HG02763 (cell line): ENCODE results near the gene PRKCZ.

Experiments used
- ATAC-seq: cut with Tn5 transposase; IDR thresholded peaks from one replicate; pipeline ENCODE4 v1.9.1; 2021; ENCODE audit warnings: mild to moderate bottlenecking, moderate library complexity; ENCODE audit not compliant: unreplicated experiment

The PRKCZ gene

DNA sequence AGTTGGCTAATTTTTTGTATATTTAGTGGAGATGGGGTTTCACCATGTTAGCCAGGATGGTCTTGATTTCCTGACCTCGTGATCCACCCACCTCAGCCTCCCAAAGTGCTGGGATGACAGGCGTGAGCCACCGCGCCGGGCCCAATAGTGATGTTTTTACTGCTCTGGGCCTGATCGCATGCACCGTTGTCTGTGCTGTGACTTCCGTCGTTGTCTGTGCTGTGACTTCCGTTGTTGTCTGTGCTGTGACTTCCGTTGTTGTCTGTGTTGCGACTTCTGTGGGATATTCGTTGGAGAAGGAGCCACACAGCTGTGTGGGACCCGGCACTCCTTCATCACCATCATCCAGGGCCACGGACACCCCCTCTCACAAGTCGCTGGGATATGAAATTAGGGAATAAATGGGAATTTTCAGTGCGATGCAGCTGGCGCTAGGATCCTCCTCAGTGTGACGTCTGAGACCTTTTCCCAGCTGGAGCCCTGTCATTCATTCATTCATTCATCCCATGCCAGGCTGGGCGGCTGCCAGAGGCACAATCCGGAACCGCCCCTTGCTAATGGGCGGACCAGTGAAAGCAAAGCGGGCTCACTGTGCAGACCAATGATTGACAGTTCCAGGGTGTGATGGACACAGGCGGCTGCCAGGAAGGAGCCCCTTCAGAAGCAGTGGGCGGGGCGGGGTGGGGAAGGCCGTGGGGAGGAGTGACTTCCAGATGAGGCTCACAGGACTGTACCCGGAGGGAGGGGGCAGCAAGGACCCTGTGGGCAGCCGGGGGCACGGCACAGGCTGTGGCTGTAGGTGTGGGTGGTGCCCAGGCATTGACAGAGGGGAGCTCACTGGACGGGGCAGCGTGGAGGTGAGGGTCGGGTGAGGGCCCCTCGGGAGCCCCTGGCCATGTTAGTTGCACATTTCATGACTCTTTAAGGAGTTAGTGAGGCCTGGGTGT, 48.9 kb downstream of the PRKCZ start:
- ATAC-seq, result no peak

DNA sequence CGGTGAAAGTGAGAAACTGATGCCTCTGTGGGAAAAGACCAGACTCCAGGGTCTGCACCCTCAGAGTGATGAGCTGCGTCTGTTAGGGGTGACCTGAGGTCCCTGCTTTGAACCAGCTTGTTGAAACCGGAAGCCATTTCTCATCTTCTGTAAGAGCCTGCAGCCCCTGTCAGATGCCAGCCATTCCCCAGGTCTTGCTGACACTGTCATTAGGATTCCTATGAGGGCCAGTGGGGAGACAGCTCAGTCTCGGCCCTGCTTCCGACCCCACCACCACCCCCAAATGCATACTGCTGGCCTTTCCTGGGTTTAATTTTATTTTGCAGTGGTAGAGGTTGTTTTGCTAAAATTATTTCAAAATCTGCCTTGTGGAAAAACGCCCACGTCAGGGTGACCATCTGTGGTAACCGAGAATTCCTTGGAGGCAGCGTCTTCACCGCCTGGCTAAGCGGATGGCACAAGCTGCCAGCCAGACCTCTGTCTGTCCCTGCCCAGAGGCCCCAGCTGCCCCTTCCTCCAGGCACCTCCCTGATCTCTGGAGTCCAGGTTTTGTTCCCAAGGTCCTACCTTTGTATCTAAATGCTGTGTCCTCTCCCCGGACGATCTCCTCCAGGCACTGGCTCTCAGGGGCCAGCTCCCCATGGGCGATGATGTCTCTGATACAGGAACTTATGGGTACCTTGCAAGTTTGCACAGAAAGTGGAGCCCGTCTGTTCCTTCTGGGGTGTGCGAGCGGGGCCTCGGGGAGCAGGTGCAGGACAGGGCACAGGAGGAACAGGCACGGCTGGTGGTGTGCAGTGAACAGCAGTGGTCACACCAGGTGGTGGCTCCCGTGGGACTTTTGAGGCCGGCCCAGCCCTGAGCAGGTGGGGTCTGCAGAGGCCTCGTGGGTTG, 49.9 kb downstream of the PRKCZ start:
- no peak for ATAC-seq

DNA sequence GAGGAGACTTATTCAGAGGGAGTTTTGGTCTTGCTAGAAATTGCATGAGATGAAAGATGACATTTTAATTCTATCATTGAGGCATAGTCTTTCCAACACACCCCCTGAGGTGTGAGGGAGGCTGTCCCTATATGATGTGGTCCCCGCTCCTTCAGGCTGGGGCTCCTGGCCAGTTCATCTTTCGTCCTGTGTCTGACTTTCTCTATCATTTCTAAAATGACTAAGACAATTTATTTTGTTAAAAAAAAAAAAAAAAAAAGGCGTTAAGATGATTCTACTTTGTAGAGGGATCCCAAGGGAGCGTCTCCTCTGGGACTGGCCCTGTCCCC, 50.5 kb downstream of the PRKCZ start:
- no peak for ATAC-seq

DNA sequence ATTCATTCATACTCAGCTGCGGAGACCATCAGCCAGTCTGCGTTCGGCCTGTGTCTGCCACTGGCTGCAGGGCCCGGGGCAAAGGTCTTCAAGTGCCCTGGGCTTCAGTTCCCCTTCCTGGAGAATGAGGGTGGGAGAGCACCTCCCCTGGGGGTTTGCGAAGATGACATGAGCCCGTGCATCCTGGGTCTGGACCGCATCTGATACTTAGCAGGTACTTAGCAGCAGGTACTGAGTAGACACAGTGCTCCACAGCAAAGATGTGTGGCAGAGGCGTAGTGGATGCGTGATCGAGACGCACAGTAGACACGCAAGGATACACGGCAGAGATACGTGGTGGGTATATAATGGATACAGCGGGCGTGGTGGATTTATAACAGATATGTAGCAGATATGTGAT, 51.3 kb downstream of the PRKCZ start:
- ATAC-seq, result no peak

DNA sequence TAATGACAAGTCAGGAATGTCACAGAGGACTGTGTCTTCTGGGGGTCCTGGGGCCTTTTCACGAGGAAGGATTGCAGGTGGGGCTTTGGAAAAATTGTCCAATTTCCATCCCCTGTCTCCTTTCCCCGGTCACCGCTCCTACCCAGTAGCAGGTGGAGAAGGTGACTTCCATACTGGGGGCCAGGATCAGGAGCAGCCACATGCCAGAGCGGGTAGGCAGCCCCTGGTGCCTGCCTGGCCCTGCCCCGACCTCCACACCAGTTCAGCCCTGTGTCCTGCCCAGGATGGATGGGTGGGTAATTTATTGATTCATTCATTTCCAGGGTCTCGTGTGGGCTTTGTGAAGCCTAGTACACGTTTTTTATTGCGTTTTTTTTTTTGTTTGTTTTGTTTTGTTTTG, 51.7 kb downstream of the PRKCZ start:
- ATAC-seq, result no peak

DNA sequence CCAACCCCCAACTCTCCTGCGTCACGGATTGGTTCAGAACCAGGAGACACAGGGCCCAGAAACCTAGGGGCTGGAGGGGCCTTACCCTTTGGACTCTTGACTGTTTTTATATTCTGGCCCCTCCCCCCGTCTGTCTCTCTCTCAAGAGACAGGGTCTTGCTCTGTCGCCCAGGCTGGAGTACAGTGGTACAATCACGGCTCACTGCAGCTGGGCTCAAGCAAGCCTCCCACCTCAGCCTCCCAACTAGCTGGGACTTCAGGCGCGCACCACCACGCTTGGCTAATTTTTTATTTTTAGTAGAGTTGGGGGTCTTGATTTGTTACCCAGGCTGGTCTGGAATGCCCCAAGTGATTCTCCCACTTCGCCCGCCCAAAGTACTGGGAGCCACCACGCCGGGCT, 52.5 kb downstream of the PRKCZ start:
- ATAC-seq, result no peak

DNA sequence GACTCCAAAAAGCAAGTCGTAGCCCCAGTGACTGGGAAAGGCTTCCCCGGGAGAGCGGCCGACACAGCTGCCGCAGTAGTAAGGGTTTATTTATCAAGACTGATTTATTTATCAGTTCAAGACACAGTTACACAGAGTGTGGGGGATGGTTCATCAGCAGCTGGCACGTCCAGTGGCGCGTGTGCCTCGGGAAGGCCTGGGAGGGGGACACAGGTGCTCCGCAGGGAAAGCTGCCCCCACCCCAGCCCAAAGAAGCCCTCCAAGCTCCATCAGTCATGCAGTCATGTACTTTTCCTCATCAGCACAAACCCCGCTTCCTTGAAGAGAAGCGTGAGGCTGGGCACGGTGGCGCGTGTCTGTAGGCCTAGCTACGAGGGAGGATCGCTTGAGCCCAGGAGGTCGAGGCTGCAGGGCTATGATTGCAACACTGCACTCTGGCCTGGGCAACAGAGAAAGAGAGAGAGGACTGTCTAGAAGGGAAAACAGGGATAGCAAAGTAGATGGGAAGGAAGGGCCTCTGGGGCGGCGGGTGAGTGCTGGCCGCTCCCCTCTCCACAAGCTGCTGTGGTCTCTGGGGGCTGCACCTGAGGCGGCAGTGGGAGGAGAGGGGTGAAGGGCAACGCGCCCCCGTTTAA, 53.2 kb downstream of the PRKCZ start:
- no peak for ATAC-seq

DNA sequence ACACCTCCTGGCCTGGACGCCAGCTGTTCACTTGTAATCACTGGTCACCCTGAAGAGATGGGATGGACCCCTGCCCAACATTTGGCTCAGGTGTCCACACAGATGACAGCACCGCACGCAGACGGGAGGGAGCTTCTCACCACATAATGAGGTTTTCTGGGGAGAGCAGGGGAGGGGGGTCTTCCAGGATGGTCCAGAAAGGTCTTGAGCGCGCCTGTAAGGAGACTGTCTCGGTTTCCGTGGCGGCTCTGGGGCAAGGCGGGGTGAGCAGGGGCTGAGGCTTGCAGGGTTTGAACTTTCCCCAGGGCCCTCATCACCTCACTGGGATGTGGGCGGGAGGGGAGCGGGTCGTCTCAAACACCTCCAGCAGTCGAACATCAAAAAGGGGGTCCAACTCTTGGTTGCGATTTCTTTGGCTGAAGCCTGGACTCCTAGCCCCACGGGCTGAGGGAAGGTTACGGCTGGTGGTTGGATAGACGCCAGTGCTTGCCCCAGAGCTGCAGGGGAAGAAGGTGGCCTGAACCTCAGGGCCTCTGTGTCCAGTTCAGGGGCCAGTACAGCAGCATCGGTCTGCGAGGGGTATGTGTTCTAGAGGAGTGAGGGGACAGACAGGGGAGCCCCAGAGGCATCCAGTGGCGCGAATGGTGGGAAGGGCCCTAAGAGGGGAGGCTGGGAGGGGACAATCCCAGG, 53.8 kb downstream of the PRKCZ start:
- ATAC-seq, result no peak

DNA sequence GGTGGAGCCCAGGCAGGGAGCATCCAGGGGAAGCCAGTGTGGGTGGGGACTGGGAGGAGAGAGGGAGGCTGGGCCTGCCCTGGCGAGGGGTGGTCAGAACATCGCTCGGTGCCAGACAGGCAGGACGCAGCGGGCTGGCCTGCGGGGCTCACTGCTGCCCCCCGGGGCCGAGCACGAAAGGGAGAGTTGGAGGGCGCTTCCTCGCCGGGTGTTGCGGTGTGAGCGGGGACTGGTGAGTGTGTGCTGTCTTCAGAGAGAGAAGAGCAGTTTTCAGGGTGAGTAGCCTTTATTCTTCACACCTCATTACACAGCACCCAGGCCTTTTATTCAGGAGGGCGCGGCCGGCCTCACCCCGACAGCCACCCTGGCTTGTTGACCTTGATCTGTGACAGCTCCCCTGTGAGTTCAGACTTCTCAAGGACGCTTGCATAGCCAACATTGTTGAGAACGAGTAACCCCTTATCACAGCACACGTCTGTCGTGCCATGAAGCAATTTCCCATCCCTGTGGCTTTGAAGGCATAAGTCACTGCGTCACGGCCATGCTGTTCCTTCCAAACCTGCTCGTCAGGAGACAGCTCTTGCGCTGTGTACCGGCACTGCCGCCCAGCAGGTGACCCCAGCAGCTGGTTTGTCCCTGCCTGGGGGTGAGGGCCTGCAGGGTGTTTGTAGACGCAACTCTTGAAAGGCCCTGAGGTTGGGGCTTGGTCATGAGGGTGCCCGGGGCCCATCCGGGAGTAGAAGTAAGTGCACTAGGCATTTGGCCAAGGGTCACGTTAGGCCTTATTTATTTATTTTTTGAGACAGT, 54.6 kb downstream of the PRKCZ start:
- ATAC-seq, result no peak

DNA sequence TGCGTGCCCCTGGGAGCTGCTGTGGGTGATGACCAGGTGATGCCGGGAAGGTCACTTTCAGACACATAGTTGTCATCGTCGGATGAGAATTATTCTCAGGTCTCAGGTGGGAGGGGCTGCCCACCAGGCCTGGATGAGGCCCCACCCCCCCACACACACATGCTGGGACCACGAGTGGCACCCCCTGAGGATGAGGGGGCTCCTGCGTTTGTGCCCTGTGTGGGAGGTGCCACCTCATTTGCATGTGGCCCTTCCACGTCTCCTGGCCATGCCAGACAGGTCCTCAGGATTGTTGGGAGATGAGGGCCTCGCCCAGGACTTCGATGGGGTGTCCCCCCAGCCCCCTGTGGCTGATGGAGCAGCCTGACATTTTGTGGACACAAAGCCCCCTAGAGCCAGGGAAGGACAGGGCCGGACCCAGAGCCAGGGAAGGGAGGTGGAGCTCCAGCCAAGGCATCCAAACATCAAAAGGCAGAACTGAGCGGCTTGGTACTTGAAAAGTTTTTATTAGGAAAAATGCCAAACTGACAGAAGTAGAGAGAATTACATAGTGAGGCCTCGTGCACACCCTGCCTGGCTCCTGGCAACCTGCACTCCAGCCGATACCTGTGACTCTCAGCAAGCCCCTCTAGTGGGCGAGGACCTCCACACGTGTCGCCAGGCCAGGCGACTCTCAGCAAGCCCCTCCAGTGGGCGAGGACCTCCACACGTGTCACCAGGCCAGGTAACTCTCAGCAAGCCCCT, 55.7 kb downstream of the PRKCZ start:
- ATAC-seq, result no peak

DNA sequence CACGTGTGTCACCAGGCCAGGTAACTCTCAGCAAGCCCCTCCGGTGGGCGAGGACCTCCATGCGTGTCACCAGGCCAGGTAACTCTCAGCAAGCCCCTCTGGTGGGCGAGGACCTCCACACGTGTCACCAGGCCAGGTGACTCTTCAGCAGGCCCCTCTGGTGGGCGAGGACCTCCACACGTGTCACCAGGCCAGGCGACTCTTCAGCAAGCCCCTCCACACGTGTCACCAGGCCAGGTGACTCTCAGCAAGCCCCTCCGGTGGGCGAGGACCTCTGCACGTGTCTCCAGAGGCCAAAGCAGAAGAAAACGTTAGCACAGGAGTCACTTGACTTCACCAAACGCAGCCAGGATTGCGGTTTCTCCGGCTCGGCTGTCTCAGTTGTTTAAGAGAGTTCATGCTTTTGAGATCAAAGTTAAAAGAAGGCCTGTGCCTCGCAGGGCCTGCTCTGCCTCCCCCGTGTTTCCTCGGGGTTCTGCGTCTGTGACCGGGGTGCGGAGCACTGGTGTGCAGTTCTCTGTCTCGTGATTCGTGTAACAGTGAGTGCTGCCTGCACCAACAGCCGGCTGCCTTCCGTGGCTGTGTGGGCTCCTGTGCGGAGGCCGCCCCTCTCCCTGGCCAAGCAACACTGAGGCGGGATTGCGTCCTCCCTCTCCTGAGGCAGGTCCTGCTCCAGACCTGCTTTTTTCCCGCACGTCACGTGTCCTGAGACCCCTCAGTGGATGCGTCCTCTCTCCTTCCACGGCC, 56.6 kb downstream of the PRKCZ start:
- no peak for ATAC-seq

DNA sequence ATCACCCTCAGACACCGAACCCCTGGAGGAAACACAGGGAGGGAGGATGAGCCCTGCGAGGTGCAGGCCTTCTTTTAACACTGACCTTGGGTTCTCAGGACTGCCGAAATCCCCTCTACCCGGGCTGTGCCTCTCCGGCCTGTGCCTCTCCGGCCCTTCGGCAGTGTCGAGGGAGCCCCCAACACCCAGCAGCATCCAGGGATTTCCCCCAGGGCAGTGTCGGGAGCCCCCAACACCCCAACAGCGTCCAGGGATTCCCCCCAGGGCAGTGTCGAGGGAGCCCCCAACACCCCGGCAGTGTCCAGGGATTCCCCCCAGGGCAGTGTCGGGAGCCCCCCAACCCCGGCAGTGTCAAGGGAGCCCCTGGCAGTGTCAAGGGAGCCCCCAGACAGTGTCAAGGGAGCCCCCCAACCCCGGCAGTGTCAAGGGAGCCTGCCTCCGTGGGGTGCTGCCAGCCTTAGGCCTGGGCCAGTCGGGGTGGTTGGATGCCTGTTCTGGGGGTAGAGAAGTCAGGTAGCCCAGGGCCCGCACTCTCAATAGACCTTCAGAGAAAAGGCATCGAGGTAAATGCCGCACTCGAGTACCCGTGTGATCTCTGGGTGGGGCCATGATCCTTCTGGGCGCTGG, 57.5 kb downstream of the PRKCZ start:
- no peak for ATAC-seq

DNA sequence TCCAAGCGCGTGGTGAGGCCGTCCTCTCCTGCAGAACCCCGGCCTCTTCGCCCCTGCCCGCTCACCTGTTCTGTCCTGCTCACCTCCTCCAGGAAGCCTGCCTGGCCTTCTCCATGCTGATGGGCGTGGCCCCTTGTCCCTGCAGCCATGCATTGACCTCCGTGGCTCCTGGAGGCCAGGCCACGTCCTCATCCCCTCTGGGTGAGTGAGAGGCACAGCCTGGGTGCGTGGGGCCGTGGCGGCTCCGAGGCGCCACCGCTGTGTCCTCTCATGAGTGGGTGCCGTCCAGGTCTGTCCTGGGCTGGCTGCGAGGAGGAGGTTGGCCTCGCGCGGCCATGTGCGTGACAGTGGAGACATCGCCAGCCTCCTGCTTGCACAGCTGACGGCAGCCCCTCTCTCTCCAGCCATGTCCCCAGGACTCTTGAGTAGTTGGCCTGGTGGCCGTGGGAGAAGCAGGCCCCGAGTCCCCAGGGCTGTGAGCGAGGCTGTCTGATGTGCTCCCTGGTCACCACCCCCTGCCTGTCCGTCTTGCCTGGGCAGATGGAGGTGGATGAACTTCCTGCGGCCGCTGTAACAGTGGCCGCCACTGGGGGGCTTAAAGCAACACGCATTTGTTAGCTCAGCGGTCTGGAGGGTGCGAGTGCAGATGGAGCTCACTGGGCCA, 58.1 kb downstream of the PRKCZ start:
- no peak for ATAC-seq

DNA sequence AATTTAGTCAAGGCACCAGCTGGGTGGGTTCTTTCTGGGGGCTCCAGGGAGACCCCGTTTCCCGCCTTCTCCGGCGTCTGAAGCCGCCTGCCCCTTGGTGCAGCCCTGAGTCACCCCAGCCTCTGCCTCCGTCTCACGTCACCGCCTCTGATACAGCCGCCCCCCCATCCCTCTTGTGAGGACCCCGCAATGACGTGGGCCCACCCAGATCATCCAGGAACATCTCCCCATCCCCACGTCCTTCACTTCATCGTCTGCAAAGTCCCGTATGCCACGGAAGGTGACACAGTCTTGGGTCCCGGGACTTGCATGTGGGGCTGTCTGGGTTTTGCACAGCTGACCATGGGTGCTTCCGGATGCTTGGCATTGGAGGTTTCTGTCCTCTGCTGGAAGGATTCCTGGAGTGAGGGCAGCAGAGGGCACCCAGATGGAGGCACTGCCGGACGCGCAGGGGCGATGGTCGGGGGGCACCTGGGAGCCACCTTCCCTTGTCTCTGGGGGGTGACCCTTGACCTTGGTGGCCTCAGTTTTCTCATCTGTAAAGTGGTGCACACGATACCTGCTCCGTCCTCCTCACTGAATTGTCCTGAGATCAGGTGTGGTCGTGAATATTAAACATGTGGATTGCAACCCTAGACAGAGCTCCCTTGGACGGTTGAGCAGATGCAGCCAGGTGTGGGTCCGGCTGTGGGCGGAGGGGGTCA, 58.8 kb downstream of the PRKCZ start:
- ATAC-seq, result no peak

DNA sequence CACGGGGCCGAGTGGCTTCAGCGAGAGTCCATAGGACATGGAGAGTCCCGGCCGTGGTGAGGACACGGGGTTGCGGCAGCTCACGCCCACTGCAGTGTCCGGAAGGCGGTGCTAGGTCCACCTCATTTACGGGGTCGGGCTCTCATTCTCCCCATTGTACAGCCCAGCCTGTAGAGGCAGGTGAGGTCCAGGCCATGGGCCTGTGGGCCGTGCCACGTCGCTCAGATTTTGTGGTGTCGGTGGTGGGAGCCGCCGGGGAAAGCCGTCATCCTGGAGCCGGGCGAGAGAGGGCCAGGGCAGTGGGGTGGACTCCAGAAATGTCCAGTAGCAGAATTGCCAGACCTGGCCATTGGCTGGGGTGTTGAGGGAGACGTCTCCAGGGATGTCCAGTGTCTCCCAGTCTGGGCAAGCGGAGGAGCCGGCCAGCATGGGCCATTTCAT, 59.4 kb downstream of the PRKCZ start:
- ATAC-seq, result no peak

DNA sequence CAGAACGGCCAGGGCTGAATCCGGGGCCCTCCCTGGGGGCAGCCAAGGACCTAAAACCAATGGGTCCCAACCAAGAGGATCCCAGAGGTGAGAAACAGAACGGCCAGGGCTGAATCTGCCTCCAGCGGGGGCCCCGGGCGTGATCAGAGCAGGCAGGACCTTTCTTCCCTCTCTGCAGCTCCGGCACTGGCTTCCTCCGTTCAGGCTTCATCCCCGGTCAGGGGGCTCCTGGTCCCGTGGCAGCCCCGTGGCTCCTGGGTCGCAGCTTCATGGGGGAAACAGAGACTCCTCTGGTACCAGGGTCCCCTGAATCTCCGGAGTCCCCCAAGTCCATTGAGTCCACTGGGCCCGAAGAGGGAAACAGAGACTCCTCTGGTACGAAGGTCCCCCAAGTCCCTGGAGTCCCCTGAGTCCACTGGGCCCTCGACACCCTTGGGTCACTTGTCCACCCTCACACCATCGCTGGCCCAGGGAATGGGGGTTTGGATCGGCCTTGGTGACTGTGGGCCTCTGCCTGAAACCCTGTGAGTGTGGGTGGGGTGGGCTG, 60.1 kb downstream of the PRKCZ start:
- ATAC-seq, result no peak
